CD4-positive, alpha-beta T cell treated with Interferon alpha-2 for 1 hour (primary cell): ENCODE data around the gene PHC2.
"Not testable (repeated sequence)": the region's sequence is repeated elsewhere in the genome, so short reads cannot be mapped to it uniquely, and the experiment has no call there.

ENCODE experiments used
- DNase-seq, 2 donors: peaks; one replicate each; pipeline ENCODE4 v3.0.0-alpha.2; 2020 to 2022

Gene PHC2

GRCh38 chr1:33327587-33328325 is 103.1 kb downstream of the PHC2 start:
- DNase-seq = no peak

DNA sequence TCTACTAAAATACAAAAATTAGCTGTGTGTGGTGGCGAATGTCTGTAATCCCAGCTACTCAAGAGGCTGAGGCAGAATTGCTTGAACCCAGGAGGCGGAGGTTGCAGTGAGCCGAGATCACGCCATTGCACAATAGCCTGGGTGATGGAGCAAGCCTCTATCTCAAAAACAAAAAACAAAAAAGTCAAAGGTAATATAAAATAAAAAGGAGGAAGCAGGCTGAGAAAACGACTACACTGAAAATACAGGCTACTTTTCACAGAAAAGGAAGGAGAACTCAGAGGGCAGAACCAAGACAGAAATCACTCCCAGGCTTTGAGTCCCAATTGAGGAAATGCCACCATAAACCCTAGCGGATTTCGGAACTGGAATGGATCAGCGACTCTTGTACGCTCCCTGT is 104.1 kb downstream of the PHC2 start:
- DNase-seq = no peak

- no peak for DNase-seq
These were observed 106.0 kb downstream of the PHC2 start for GRCh38 chr1:33324677-33325575.

GRCh38 chr1:33323663-33324477 is 107.0 kb downstream of the PHC2 start:
- DNase-seq = no peak

DNA sequence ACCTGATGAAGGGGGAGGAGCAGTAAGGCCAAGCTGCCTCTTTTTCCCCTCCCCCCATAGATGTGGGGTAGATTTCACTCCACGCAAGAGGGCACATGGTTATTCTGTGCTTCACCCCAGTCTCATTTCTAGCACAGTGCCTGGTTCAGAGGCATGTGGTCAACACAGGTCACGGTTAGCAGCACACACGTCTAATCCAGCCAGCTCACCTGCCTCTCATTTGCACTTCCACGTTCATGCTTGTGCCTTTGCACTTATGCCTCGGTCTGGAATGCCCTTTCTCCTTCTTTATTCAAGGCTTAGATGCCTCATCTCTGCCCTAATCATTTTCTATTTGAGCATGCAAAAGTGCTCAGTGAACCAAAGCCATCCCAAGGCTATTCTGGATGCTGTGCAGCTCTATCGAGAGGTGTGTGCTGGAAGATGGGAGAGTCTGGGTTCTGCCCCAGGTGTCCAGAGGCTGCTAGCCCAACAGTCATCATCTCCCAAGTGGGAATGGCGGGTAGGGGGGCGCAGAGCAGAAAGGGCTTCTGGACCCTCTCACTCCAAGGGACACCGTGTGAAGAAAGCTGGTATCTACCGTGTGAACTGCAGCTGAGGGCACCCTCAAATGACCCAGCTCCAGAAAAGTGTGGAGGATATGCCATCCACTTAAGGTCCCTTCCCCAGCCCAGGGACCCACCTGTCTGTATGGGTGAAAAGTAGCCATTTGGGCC is 107.9 kb downstream of the PHC2 start:
- DNase-seq = no peak

DNA sequence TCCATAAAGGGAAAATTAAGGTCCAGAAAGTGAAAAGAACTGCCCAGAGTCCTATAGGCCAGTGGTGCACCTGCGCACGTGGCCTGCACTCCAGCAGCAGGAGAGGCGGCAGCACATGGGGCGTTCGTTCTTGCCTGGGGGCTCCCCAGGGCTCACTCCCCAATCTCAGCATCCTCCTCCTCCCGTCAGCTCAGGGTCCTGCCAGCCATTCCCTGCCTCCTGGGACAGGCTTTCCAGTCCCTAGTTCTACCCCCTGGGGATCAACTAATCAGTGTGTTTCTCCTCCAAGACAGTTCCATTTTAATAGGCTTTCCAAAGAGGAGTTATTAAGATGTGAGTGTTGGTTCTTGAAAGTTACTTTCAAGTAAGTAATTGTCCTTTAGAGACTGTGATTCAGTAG is 108.8 kb downstream of the PHC2 start:
- no peak for DNase-seq

DNA sequence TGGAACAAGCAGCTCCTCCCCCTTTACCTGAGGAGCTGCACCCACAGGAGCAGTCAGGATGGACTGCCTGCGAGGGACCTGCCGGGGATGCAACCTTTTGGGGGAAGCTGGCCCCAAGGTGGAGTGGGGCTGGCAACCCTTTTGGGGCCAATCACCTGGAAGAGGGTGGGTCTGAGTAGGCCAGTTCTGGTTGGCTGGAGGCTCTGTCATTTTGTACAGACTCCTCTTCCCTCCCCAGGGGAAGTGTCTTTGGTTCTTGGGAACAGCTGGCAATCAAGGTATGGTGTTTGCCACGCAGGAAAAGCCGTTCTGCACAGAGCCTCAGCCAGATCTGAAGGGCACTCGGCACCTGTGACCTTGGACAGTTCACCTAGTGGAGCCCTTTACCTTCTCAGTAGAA is 109.7 kb downstream of the PHC2 start:
- no peak for DNase-seq

- DNase-seq = no peak
These were observed 110.2 kb downstream of the PHC2 start, which contains the start of gene A3GALT2 for GRCh38 chr1:33320619-33321165. A3GALT2 (minus strand) TSS chr1:33321098; CDS start chr1:33321098, 0 bp downstream.

DNA sequence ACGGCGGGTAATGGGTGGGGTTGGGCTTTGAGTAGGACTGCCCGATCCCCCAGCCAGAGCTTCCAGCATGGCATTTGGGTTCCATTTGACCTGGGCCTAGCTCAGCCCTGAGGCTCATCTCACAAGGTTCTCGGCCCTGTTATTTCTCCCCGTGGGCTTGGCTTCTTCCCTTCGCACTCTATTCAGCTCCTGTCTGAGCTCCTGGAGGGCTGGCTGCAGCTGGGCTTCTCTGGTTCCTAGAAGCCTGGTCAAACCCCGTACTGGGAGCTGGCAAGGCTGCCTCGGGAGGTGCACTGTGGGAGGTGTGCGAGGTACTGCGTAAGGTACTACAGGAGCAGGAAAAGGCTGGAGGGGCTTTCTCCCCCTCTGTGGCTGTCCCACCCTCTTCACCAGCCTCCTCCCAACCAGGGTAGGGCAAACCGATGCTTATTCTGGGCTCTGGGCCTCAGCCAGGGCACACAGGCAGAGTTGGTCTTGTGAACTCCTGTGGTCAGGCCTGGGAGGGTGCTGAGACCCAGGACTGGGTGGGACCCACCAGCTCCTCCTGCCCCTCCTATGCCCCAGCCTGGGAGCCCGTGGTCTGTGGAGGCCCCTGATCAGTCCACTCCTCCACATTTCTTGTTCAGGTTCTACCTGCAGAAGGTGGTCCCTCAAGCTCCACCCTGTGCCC is 110.8 kb downstream of the PHC2 start:
- no peak for DNase-seq

DNA sequence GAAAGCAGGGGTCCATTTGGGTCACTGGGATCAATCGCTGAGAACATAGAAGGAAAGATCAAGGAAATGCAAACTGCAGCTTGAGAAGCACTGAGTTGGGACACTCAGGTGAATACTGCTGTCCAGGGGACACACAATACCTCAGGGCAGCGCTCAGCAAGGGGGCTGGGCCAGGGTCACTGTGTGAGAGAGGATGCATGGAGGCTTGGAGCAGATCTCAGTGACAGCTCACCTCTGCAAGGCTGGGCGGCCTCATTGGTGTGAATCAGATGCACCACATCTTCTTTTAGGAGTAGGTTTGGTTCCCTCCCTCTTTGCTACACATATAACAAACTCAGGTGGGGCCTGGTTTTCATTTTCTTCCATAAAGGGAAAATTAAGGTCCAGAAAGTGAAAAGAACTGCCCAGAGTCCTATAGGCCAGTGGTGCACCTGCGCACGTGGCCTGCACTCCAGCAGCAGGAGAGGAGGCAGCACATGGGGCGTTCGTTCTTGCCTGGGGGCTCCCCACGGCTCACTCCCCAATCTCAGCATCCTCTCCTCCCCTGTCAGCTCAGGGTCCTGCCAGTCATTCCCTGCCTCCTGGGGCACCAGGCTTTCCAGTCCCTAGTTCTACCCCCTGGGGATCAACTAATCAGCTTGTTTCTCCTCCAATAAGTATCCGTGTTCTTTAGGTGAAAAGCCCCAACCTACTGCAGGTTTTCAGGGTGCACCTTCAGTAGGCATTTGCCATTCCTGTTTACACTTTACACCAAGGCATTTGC is 111.5 kb downstream of the PHC2 start:
- no peak for DNase-seq

DNA sequence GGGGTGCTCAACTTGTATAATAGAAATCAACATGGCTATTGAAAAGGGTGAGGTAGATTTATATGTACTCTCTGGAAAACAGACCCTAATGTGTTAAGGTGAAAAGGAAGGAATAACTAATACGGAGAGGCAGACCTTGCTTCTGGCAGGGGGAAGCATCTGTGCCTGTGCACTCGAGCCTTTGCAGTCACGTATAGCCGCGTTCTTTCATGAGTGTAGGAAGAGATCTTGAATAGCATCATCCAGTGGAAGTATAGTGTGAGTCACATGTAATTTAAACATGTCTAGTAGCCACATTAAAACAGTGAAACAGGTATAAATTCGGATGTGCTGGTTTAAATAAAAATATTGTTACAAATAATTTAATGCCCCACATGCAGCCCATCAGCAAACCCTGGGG is 112.9 kb downstream of the PHC2 start:
- DNase-seq = no peak

DNA sequence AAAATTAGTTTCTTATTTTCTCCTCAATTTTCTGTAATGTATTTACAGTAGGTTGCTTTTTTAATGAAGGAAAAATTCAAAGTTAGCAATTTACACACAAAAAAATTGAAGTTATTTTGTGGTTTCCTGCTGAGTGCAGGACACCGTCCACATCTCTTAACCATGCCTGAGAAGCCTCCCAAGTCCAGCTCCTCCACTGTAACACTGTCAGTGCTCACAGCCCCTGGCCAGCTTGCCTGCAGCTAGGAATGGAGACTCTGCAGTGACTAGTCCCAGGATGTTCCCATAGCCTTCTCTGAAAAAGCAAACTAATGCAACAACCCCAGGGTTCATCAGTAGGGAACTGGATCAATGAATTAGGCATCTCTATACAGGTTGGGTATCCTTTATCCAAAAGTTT is 113.5 kb downstream of the PHC2 start:
- DNase-seq = no peak

- no peak for DNase-seq
These were observed 114.3 kb downstream of the PHC2 start for GRCh38 chr1:33316601-33317000.

GRCh38 chr1:33314416-33314815 is 116.5 kb downstream of the PHC2 start:
- no peak for DNase-seq

- no peak for DNase-seq
These were observed 118.5 kb downstream of the PHC2 start for GRCh38 chr1:33312413-33312749.

- no peak for DNase-seq
These were observed 119.0 kb downstream of the PHC2 start for GRCh38 chr1:33311706-33312412.

DNA sequence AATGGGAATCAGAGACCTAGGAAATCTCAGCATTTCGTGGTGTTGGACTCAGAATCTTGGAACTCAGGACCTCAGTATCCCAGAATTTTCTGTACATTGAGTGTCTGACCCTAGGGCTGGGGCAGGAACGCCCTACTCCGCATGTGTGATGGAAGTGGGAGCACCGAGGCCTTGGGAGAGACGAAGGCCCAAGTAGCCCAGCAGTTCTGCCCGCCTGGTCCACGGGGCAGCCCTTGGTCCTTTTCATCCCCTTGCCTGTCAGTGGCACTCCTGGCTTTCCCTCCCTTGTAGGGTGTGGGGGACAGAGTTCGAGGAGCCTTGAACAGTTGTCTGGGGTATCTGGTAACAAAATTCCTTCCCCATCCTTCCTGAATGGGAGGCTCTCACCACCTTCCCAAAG is 120.2 kb downstream of the PHC2 start:
- no peak for DNase-seq

GRCh38 chr1:33309351-33309750 is 121.5 kb downstream of the PHC2 start:
- not testable (repeated sequence) for DNase-seq

DNA sequence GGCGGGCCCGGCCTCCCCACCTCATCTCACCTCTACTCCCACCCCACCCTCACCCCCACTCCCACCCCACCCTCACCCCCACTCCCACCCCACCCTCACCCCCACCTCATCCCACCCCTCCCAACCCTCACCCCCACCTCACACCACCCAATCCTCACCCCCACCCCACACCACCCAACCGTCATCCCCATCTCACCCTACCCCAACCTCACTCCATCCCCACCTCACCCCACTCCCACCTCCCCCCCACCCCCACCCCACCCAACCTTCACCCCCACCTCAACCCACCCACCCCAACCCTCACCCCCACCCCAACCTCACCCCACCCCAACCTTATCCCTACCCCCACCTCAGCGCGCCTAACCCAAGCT is 123.4 kb downstream of the PHC2 start:
- no peak for DNase-seq
